GM18867 (cell line): ENCODE data around the gene ADGRG6.
"Not testable (repeated sequence)": the region's sequence is repeated elsewhere in the genome, so short reads cannot be mapped to it uniquely, and the experiment has no call there.

Experiments used
- ATAC-seq: cut with Tn5 transposase; IDR thresholded peaks from one replicate; pipeline ENCODE4 v1.9.1; 2021; ENCODE audit warnings: mild to moderate bottlenecking, moderate library complexity; ENCODE audit not compliant: unreplicated experiment

ADGRG6 gene

GRCh38 chr6:142301651-142302391, at the start of gene ADGRG6:
Gene ADGRG6 (plus strand): TSS chr6:142302007. CDS start chr6:142302330, 323 bp downstream.
- peak; percentile 86 for ATAC-seq

DNA sequence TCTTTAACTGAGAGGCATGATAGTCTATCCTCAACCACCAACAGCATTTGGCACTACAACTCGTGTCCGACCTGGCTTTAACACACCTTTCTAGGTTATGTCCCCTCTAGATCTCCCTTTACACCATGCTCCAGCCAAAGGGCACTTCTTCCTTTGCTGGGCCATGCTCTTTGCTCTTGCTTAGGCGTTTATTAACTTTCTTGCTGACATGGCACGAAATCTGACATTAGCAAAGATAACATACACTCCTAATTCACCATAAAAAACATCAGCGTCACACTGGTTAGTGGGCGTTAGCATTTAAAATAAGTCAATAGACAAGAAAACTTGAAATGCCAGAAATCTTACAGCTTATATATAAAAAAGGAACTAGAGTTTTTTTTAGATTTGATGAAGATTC, 47.3 kb upstream of the ADGRG6 start:
- no peak for ATAC-seq

GRCh38 chr6:142255785-142256184, 46.0 kb upstream of the ADGRG6 start:
- ATAC-seq: no peak

- ATAC-seq: no peak
Observed at GRCh38 chr6:142258305-142258704, 43.5 kb upstream of the ADGRG6 start.

- no peak for ATAC-seq
Observed at GRCh38 chr6:142258757-142259156, 43.0 kb upstream of the ADGRG6 start.

GRCh38 chr6:142260748-142261147, 41.1 kb upstream of the ADGRG6 start:
- no peak for ATAC-seq

DNA sequence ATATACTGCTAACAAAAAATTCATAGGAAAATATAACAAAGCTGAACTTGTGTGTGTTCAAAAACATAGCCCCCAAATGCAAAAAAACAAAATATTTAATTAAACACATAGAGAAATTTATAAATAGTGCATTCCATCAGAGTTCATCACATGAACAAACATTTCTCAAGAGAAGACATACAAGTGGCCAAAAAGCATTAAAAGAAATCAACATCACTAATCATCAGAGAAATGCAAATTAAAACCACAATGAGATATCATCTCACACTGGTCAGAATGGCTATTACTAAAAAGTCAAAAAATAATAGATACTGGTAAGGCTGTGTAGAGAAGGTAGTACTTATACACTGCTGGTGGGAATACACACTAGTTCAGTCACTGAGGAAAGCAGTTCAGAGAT, 39.6 kb upstream of the ADGRG6 start:
- ATAC-seq: no peak

DNA sequence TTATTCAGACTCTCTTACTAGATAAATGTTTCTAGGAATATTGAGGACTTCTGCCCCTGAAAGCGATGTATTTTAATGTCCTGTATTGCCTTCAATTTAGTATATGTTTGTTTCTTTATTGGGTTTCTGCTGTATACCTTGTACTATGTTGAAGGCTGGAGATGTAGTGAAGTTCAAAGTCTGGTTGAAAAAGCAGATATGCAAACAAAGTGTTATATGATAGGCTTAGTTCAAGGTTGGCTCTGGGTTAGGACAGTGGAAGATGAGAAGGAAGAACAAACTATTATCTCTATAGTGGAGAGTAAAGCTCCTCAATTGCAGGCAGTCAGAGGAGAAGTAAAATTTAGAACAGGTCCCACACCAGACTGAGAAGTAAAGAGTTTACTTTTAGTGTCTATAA, 36.3 kb upstream of the ADGRG6 start:
- ATAC-seq: no peak

DNA sequence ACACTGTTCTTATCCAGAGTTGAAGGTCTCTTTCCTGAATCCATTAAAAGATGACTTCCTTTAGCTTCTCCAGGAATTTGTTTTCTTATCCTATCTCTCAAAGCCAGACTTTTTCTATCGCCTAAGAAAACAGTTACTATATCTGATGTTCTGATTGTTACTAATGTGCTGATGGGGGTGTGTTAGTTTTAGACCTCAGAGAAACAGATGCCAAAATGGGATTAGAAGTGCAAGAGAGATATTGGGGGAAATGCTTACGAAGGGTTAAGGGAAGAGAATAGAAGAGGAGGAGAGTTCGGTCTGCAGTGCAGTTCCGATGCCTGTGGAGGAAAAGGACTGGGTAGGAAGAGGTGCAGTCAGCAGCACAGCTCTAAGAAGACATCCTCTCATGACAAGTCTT, 35.7 kb upstream of the ADGRG6 start:
- no peak for ATAC-seq

- no peak for ATAC-seq
Observed at GRCh38 chr6:142271476-142271875, 30.3 kb upstream of the ADGRG6 start.

- ATAC-seq: no peak
Observed at GRCh38 chr6:142274656-142275055, 27.2 kb upstream of the ADGRG6 start.

DNA sequence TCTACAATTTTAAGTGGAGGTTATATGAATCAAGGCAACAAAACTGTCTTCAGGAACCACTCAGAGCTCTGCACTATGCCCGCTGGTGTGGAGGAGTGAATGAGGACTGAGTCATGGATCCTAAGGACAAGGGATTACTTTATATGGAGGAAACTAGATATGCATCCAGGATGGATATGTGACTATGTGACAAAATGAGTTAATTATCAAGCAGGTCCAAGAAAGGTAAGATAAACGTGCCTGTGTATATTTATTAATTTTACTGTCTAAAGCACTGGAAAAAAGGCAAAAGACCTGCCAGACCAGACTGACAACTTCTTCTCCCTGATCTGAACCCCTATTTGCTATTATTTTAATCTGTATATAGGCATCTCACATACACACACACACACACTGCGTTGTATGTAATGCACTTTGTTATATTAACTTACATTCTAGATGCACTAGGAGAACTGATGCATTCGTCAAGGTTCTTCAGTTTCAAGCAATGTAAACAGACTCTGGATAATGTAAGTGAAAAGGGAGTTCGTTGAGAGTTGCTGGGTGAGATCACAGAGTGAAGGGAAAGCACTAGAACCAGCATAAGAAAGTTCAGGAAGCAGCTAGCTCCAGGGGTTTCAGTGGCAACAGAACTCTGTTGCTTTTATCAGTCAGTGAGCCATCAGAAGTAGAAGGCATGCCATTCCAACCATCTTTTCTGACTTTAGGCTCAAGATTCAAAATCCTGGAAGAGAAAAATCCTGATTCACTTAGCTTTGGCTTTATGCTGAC, 26.4 kb upstream of the ADGRG6 start:
- ATAC-seq: no peak

DNA sequence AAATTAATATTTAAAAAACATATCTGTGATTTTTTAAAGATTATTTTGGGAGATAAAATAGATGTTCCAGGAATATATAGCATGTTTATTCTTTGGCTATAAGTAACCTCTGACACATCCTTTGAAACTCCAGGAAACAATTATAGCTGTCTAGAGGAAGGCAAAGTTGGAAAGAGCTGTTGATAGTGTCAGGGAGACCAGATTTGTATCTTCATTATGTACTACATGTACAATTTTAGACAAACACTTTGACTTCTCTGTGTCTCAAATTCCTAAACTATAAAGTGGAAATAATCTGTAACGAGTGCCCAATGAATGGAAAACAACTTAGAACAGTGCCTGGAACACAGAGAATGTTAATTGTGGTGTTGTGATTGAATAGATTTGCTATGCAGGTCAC, 25.6 kb upstream of the ADGRG6 start:
- no peak for ATAC-seq

DNA sequence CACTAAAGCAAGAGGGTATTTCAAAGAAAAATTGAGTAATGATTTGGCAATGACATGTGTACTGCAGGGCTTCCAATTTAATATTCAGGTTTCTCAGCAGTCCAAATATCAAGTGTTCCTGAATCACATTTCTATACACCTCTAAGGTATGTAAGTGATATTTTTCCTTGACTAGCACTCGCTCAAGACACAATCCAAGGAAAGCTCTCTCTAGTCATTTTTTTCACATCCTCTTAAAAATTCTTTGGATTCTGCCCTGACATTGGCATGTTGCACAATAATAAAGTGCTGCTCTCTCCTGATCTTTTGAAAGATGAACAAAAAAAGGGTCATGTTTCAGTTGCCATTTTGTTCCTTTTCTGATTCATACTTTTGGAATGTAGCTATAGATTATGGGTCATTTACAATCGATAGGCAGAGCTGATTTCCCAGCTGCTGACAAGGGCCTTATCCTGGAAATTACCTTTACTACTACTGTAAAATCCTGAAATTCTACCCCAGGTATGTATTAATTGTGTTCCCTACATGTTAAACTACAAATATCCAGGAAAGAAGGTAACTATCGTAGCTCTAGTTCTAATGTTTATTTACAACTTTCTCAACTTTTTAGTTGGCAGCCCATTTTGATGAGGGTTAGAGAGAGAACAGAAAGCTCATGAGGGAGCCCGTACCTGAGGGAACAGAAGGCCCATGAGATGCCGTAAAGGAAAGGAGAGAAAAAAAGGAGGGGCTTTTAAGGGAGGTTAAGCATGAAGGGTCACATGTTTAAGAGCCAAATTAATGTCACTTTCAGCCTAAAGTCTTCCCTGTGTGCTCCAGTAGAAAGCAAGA, 22.2 kb upstream of the ADGRG6 start:
- ATAC-seq: no peak

DNA sequence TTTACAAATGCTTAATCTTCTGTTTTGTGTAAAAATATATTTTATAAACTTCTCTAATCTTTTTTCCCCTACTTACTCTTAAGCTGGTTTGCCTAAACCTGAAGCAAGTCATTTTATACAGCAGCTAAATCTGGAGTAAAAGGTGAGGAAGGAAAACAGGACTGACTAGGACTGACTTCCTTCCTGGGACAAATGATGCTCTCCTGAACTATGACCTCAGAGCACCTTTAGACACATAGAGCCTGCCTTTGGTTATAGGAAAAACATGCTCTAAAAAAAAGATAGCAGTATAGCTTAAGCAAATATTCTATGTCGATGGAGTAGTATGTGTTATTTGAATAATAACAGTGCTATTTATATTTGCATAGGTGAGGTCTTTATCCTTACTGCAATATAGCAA, 21.5 kb upstream of the ADGRG6 start:
- no peak for ATAC-seq

- no peak for ATAC-seq
Observed at GRCh38 chr6:142280927-142281326, 20.9 kb upstream of the ADGRG6 start.

- ATAC-seq: not testable (repeated sequence)
Observed at GRCh38 chr6:142283138-142283537, 18.7 kb upstream of the ADGRG6 start.

DNA sequence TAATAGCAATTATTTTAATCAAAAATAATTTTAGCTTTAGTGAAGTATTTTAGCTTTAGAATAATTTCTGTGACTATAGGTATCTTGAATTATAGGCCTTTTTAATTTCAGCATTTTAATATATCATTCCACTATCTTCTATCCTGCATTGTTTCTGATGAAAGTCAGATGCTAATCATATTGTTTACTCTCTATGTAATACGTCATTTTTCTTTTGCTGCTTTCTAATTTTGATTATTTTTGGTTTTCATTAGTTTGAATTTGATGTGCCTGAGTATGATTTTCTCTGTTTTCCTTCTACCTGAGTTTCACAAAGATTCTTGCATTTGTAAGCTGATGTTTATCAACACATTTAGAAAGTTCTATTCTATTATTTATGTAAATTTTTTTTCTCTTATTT, 17.4 kb upstream of the ADGRG6 start:
- ATAC-seq: no peak

DNA sequence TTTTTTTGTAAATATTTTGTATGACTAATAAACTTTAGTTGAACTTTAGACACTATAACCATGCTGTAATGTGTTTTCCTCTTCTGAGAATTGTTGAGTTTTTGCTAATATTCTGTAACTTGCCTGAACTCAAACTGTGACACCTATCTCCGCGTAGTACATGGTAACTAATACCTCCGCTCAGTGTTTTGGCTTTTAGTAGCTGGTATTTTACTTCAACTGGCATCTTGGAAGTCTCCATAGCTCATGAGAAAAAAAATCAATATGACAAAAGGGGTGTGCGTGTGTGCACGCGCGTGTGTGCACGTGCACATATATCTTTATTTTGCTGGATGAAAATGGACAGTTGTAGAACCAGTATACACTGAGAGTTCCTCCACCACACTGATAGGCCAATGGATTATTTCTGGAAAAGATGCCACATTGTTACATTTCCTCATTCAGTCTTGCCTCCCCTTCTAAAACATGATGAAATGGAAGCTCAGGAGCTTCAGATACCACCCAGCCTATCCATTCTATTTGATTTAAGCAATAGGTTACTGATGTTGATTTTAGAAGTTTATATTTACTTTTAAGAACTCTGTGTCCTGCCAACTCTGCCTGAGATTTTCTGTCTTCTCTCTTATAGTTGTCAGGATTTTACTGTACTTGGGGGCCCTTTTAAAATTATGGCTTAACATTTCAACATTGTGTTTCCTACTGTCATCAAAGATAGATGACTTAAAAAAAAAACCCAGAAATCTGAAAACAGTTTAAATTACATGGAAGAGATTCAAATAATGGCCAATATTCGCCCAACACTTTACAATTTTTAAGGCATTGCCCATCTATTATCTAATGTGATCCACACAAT, 16.3 kb upstream of the ADGRG6 start:
- no peak for ATAC-seq

- no peak for ATAC-seq
Observed at GRCh38 chr6:142286088-142286409, 15.8 kb upstream of the ADGRG6 start.

DNA sequence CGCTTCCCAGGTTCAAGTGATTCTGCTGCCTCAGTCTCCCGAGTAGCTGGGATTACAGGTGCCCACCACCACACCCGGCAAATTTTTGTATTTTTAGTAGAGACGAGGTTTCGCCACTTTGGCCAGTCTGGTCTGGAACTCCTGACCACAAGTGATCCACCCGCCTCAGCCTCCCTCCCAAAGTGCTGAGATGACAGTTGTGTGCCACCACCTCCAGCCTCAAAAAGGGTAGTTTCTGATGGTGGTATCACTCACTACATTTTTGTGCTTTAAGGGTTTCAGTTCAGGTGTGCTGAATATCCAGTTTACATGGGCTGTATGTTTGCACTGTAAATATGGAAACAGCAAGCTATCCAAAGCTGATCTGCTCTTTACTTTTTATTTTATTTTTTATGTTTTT, 12.1 kb upstream of the ADGRG6 start:
- ATAC-seq: no peak
